Testis (tissue), 3 donors: ENCODE results near the gene ADRA1B. TPM values are rescaled to one million over a fixed set of nuclear protein-coding genes. Genes with fewer than 3 reads are reported as not detected.
"Not testable (repeated sequence)": the region's sequence is repeated elsewhere in the genome, so short reads cannot be mapped to it uniquely, and the experiment has no call there.

ENCODE experiments used
- DNase-seq: peaks from one replicate; pipeline ENCODE4 v3.0.0-alpha.2; 2019
- H3K27ac ChIP-seq, 2 donors: fragments of 200-600 bp; sonication (generic); one replicate each; pipeline ENCODE4 v1.5.1; 2019
- H3K27me3 ChIP-seq: fragments of 200-600 bp; sonication (generic); one replicate; pipeline ENCODE4 v1.5.1; 2019
- H3K36me3 ChIP-seq: fragments of 200-600 bp; sonication (generic); one replicate; pipeline ENCODE4 v1.5.1; 2017; ENCODE audit warnings: low read depth; ENCODE audit errors: missing control alignments
- H3K4me1 ChIP-seq: fragments of 200-600 bp; sonication (generic); one replicate; pipeline ENCODE4 v1.5.1; 2019
- H3K4me3 ChIP-seq, 2 donors: fragments of 200-600 bp; sonication (generic); one replicate each; pipeline ENCODE4 v1.5.1; 2017 to 2019
- H3K9me3 ChIP-seq: fragments of 200-600 bp; sonication (generic); one replicate; pipeline ENCODE4 v1.5.1; 2017
- POLR2A ChIP-seq: fragments of 450-650 bp; IDR thresholded peaks from one replicate; pipeline ENCODE4 v1.6.1; 2017; ENCODE audit warnings: antibody characterized with exemption, mild to moderate bottlenecking, moderate library complexity
- WGBS, 2 donors: methylation state at CpG; one replicate each; pipeline ENCODE4 v1.1.5; 2018; 5-methylcytosine and 5-hydroxymethylcytosine counted together
- intact Hi-C: fragments of 100-400 bp; cut with DNase I; formaldehyde crosslinking; loops from one replicate; pipeline ENCODE4 v1.15.1; 2023; ENCODE audit warnings: low total_unique reads
- polyA plus RNA-seq: library from polyadenylated mRNA; stranded (reverse); fragments of 350-450 nt; fragmentation: Illumina TruSeq; extraction: RNeasy Lipid Tissue Mini Kit (QIAGEN cat#74804); gene quantifications from one replicate; pipeline ENCODE4 v1.2.3, GENCODE V29; 2014; ENCODE audit warnings: low read depth, low replicate concordance; ENCODE audit not compliant: insufficient read depth
- total RNA-seq, 2 donors: library from RNA; depleted of rRNA; stranded (reverse); fragments of >200 nt; gene quantifications; one replicate each; pipeline ENCODE4 v1.2.3, GENCODE V29; 2016
- TF ChIP-seq, protein P1 (sequence below), 3 experiments: fragments of 450-650 bp in 2 of 3; fragments of 200-600 bp in 1 of 3; sonication (generic) in 1 of 3; IDR thresholded peaks; one replicate each; pipeline ENCODE4 v1.5.1; 2016 to 2019; ENCODE audit warnings: antibody characterized with exemption in 3 of 3, mild to moderate bottlenecking in 2 of 3, moderate library complexity in 1 of 3

ADRA1B gene
- total and polyA plus RNA-seq, 3 donors from 2014 or later: 0.93 to 1.2 (median 1.1) TPM

DNA sequence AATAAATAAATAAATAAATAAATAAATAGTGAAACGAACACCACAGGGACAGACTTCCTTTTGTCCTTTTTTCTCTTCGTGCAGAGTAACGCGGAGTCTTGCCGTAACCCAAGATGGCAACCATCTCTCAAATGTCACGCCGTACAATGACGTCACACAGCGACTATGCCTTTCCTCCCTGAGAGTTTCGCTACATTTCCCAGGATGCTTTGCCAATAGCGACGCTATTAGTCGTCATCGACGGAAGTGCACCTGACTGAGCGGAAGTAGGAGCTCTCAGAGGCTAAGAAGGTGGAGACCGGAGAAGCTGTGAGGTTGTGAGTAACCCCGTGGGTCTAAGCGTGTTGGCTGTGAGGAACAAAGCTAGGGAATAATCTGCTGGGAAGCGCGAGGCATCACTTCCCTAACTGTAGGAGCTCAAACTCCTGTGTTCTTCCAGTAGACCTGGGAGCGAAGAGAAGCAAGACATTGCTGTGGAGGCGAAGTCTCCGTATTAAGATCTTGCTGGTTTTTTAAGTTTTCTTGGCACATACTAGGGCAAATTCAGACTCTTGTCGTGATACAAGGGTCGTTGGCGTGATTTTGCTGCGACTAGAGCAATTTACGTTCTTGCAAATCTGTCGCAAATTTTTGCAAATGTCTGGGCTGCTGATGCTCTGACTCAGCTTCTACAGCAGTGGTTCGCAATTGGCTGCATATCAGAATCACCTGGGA, 92.8 kb downstream of the ADRA1B start, which contains the start of gene TTC1:
TSS of gene TTC1 (plus strand) at position 263 of the 714 bp plus-strand sequence. CDS start 1,390 bp downstream, outside the sequence.
- Histone ChIP-seq H3K36me3 (no peaks in the 10 kb centered on the region), H3K4me3 (peak within 1 kb of the TSS; percentile 69 to 87), H3K9me3 (no peaks in the 10 kb centered on the region), H3K4me1 (peaks cover 16% of the 10 kb centered on the region), H3K27ac (peak within 1 kb of the TSS; percentile 67 to 82), H3K27me3 (no peaks in the 10 kb centered on the region)
- 1% methylated on average over 31 of the region's 31 CpGs for WGBS, 2 donors
- DNase-seq: peak; percentile 99
- TF ChIP-seq, protein P1, sequence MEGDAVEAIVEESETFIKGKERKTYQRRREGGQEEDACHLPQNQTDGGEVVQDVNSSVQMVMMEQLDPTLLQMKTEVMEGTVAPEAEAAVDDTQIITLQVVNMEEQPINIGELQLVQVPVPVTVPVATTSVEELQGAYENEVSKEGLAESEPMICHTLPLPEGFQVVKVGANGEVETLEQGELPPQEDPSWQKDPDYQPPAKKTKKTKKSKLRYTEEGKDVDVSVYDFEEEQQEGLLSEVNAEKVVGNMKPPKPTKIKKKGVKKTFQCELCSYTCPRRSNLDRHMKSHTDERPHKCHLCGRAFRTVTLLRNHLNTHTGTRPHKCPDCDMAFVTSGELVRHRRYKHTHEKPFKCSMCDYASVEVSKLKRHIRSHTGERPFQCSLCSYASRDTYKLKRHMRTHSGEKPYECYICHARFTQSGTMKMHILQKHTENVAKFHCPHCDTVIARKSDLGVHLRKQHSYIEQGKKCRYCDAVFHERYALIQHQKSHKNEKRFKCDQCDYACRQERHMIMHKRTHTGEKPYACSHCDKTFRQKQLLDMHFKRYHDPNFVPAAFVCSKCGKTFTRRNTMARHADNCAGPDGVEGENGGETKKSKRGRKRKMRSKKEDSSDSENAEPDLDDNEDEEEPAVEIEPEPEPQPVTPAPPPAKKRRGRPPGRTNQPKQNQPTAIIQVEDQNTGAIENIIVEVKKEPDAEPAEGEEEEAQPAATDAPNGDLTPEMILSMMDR (IDR thresholded peaks at IDR 0.05): peak in 1 of 3 experiments; percentile 20
- peak; percentile 86 for TF ChIP-seq POLR2A
- intact Hi-C loops: no loop called here

DNA sequence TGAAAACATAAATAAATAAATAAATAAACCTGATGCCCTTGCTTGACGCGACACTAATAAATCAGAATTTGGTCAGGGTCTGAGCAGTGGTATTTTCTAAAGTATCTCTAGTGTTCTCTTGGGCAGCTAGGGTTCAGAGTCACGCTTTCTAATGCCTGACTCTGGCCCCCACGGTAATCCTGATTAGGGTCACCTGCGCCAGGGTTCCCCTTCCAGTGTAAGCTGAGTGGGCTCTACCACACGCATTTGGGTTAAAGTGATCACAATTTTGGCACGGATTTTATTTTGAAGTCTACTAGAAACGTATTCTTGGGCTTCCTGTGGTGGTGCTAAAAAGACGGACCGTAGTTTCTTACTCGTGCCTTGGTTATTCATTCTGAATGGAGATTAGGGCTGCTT, 93.3 kb downstream of the ADRA1B start:
- WGBS, 2 donors: 3 to 4% methylated on average over 11 of the region's 11 CpGs
- no peak for DNase-seq

DNA sequence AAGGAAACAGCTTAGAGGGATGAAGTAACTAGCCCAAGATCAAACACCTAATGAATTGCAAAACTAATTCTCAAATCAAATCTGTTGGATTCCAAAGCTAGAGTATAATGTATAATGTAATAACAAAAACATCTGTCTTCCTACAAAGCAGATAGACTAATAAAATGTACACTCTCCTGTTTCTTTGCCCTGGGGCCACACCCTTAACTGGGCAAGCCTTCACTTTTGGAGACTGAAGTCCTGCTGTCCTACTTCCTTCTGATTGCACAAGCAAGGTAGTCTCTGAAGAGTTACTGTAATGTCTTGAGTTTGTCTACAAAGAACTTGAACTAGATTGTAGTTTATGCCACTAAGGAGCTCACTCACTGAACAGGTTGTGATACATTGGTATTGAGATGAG, 95.2 kb downstream of the ADRA1B start:
- Histone ChIP-seq H3K27me3 (no peaks in the 10 kb centered on the region), H3K4me3 (no peak overlapping the region), H3K36me3 (no peaks in the 10 kb centered on the region), H3K27ac (no peak overlapping the region), H3K4me1 (peaks cover 16% of the 10 kb centered on the region), H3K9me3 (no peaks in the 10 kb centered on the region)
- DNase-seq: no peak
- TF ChIP-seq POLR2A: no peak
- TF ChIP-seq, protein P1 (IDR thresholded peaks at IDR 0.05): no peak
- intact Hi-C loops: no loop called here

More for the DNA sequence above, 93.3 kb downstream of the ADRA1B start:
- Histone ChIP-seq H3K4me3 (peak overlapping the region; percentile 69 to 87), H3K27ac (no peak overlapping the region), H3K27me3 (no peaks in the 10 kb centered on the region), H3K36me3 (no peaks in the 10 kb centered on the region), H3K4me1 (peaks cover 16% of the 10 kb centered on the region), H3K9me3 (no peaks in the 10 kb centered on the region)
- TF ChIP-seq, protein P1 (IDR thresholded peaks at IDR 0.05): no peak
- no peak for TF ChIP-seq POLR2A
- intact Hi-C loops: no loop called here

DNA sequence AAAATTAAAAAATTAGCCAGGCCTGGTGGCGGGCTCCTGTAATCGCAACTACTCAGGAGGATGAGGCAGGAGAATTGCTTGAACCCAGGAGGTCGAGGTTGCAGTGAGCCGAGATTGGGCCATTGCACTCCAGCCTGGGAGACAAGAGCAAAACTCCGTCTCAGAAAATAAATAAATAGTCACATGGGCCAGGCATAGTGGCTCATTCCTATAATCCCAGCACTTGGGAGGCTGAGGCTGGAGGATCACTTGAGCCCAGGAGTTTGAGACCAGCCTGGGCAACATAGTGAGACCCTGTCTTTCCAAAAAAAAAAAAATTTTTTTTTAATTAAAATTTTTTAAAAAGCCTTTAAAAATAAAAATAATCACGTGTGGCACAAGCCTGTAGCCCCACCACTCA, 97.9 kb downstream of the ADRA1B start:
- DNase-seq, H3K9me3 ChIP-seq, intact Hi-C loops, H3K27me3 ChIP-seq, H3K4me3 ChIP-seq, H3K27ac ChIP-seq, H3K36me3 ChIP-seq: not testable (repeated sequence)
- WGBS, 2 donors: 90 to 96% methylated on average over 6 of the region's 6 CpGs
- H3K4me1 ChIP-seq: peaks cover 16% of the 10 kb centered on the region

DNA sequence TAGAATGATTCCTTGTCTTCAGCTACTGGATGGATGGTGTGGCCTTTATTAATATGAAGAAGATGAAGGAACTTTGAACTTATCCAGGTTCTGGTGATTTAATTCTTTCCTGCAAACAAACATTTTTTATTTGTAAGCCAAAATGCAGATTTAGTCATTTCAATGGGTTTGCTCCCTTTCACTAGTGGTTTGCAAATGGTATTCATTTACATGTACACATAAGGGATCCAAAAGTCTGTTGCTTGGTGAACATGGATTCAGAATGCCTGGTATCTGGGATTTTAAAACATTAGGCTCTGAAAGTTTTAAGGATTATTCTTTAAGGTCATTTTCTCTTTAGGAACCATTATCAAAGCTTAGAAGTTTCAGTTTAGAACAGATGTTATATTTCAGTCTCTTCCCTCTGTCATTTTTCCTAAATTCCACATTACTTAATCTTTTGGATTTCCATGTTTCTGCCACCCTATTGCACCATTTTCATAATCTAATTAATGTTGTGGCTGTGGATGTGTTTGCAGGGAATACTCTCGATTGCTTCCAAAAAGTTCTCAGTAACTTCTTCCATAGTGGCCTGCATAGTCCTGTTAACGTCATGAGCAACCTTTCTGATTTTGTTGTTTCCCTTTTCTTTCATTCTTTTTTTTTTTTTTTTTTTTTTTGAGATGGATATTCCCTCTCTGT, 102.8 kb downstream of the ADRA1B start:
- intact Hi-C loops: no loop called here

More for the DNA sequence above, 102.8 kb downstream of the ADRA1B start:
- Histone ChIP-seq H3K27ac (no peak overlapping the region), H3K4me1 (no peaks in the 10 kb centered on the region), H3K4me3 (no peak overlapping the region), H3K27me3 (no peaks in the 10 kb centered on the region), H3K9me3 (no peaks in the 10 kb centered on the region), H3K36me3 (no peaks in the 10 kb centered on the region)
- TF ChIP-seq, protein P1 (IDR thresholded peaks at IDR 0.05): no peak
- no peak for TF ChIP-seq POLR2A
- 85 to 96% methylated on average over 2 of the region's 2 CpGs for WGBS, 2 donors
- no peak for DNase-seq
